Measurements from ENCODE around the gene EPPIN.
"Not testable (repeated sequence)": the region's sequence is repeated elsewhere in the genome, so short reads cannot be mapped to it uniquely, and the experiment has no call there.

Gene EPPIN

GRCh38 chr20:45583502-45583901, 36.3 kb upstream of the EPPIN start:
- TF ChIP-seq CTCF (IDR thresholded peaks at IDR 0.05; ENCODE audit: low read length, missing control alignments) = no peak
- no peak overlapping the region for H3K4me3 ChIP-seq (replicated peaks; ENCODE audit: low read depth, low read length)
- no peak for DNase-seq (ENCODE audit: low read depth)

GRCh38 chr20:45581702-45582101, 34.5 kb upstream of the EPPIN start:
- DNase-seq (ENCODE audit: low read depth) = no peak
- TF ChIP-seq CTCF (IDR thresholded peaks at IDR 0.05; ENCODE audit: low read length, missing control alignments) = no peak

GRCh38 chr20:45579184-45579583, 32.0 kb upstream of the EPPIN start, which contains the start of gene WFDC8:
Gene WFDC8 (minus strand): TSS chr20:45579284. CDS start chr20:45579247, 37 bp downstream.
- H3K4me3 ChIP-seq (replicated peaks; ENCODE audit: low read depth, low read length) = no peak within 1 kb of the TSS
- no peak for DNase-seq (ENCODE audit: low read depth)
- TF ChIP-seq CTCF (IDR thresholded peaks at IDR 0.05; ENCODE audit: low read length, missing control alignments) = no peak

More at GRCh38 chr20:45581702-45582101, 34.5 kb upstream of the EPPIN start:
- H3K4me3 ChIP-seq (replicated peaks; ENCODE audit: low read depth, low read length) = no peak overlapping the region

- TF ChIP-seq CTCF (IDR thresholded peaks at IDR 0.05; ENCODE audit: low read length, missing control alignments) = no peak
Measured at GRCh38 chr20:45578231-45578630, 31.0 kb upstream of the EPPIN start.

GRCh38 chr20:45576995-45577394, 29.8 kb upstream of the EPPIN start:
- H3K4me3 ChIP-seq (replicated peaks; ENCODE audit: low read depth, low read length) = no peak overlapping the region
- TF ChIP-seq CTCF (IDR thresholded peaks at IDR 0.05; ENCODE audit: low read length, missing control alignments) = no peak
- no peak for DNase-seq (ENCODE audit: low read depth)

More at GRCh38 chr20:45578231-45578630, 31.0 kb upstream of the EPPIN start:
- no peak overlapping the region for H3K4me3 ChIP-seq (replicated peaks; ENCODE audit: low read depth, low read length)
- DNase-seq (ENCODE audit: low read depth) = no peak

GRCh38 chr20:45575931-45576330, 28.7 kb upstream of the EPPIN start:
- DNase-seq (ENCODE audit: low read depth) = no peak
- no peak for TF ChIP-seq CTCF (IDR thresholded peaks at IDR 0.05; ENCODE audit: low read length, missing control alignments)
- H3K4me3 ChIP-seq (replicated peaks; ENCODE audit: low read depth, low read length) = no peak overlapping the region

GRCh38 chr20:45569650-45570049, 22.4 kb upstream of the EPPIN start:
- not testable (repeated sequence) for DNase-seq (ENCODE audit: low read depth); H3K4me3 ChIP-seq (replicated peaks; ENCODE audit: low read depth, low read length)

All from fibroblast of pulmonary artery (primary cell).